ENCODE measurements around the gene SNX8. TPM values are rescaled to one million over a fixed set of nuclear protein-coding genes. Genes with fewer than 3 reads are reported as not detected.

The SNX8 gene
- total and polyA plus RNA-seq, 2 of the 4 experiments (the other 2 are of a cell fraction), result 7.7 to 55.9 TPM

DNA sequence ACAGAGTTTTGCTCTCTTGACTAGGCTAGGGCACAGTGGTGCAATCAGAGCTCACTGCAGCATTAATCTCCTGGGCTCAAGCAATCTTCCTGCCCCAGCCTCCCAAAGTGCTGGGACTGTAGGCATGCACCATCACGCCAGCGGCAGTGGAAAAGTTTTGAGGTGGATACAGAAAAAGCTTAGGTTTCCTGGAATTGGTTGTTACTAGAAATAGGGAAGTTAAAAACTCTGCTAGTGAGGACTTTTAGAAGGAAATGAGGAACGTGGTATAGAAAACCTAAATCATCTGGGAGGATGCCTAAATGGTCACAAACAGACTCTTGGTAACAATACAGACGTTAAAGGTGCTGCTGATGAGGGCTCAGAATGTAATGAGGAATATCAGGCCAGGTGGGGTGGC, 10.9 kb upstream of the SNX8 start:
- no TSS peak for BruUV-seq (replicated peaks)

More for the DNA sequence above, 10.9 kb upstream of the SNX8 start:
- H3K23ac ChIP-seq (ENCODE audit: low read depth, low read length), result no peak overlapping the region
- H3K79me1 ChIP-seq (ENCODE audit: low read depth in 1 of 2, low read length in 2 of 2), result no peaks in the 10 kb centered on the region
- no peak overlapping the region for H3K4ac ChIP-seq (ENCODE audit: low read depth, low read length)
- DNase-seq, result no peak
- no peak overlapping the region for H4K5ac ChIP-seq (ENCODE audit: low read depth, low read length)
- H3K9me1 ChIP-seq (ENCODE audit: insufficient read depth, low read length), result no peaks in the 10 kb centered on the region
- H2AK9ac ChIP-seq (replicated peaks; ENCODE audit: low read depth, low read length, poor library complexity), result no peak overlapping the region
- H3K9me3 ChIP-seq (ENCODE audit: control insufficient read depth, insufficient read depth, low read length), result no peaks in the 10 kb centered on the region
- H4K20me1 ChIP-seq (ENCODE audit: insufficient read depth, low read length), result no peaks in the 10 kb centered on the region
- TF ChIP-seq ELK1 (IDR thresholded peaks at IDR 0.05; ENCODE audit: borderline replicate concordance, low read depth, low read length) (no peak), RAD21 (IDR thresholded peaks at IDR 0.05; ENCODE audit: low read length) (no peak), MAZ (IDR thresholded peaks at IDR 0.05; ENCODE audit: borderline replicate concordance, low read depth, low read length) (no peak)
- no peak overlapping the region for H2AFZ ChIP-seq (replicated peaks; ENCODE audit: low read length, poor library complexity)
- no peak overlapping the region for H3K27ac ChIP-seq (ENCODE audit: insufficient read depth, low read length)
- no peak overlapping the region for H2BK120ac ChIP-seq (ENCODE audit: low read depth, low read length)
- H3K56ac ChIP-seq (ENCODE audit: extremely low read depth, insufficient read depth, low read length), result no peak overlapping the region
- H3K4me3 ChIP-seq (ENCODE audit: insufficient read depth, low read depth, low read length), result no peak overlapping the region
- in situ Hi-C loops (cut with MboI; ENCODE audit: low sequenced_read_pairs), result loop anchor here (10.0 kb wide), 1 partner anchor 720 kb away; no protein-coding TSS in a partner anchor
- 40% methylated on average over 1 of the region's 4 CpGs; no CpG with 5 or more reads in 1 of the 2 experiments for WGBS, 2 experiments (ENCODE audit: extremely low coverage in 2 of 2, insufficient read length in 1 of 2)
- no peak overlapping the region for H3K18ac ChIP-seq (ENCODE audit: low read depth, low read length)
- CTCF ChIA-PET, result no interaction called here
- H3K14ac ChIP-seq (replicated peaks; ENCODE audit: low read depth, low read length), result no peak overlapping the region
- H2AK5ac ChIP-seq (ENCODE audit: low read depth, low read length), result no peak overlapping the region
- H4K8ac ChIP-seq (ENCODE audit: low read depth in 2 of 2, low read length in 2 of 2), result no peak overlapping the region
- H2BK5ac ChIP-seq (ENCODE audit: low read depth, low read length, poor library complexity, severe bottlenecking), result no peak overlapping the region
- POLR2A ChIA-PET (ENCODE audit: unreplicated experiment), result interaction anchor here (0.6 kb wide), 2 partner anchors 12 to 15 kb away, joined by 3 to 5 read pairs; no protein-coding TSS in a partner anchor
- no peaks in the 10 kb centered on the region for H3K4me1 ChIP-seq (ENCODE audit: control insufficient read depth, insufficient read depth, low read length)
- ATAC-seq (ENCODE audit: low read depth), result no peak
- no peaks in the 10 kb centered on the region for H3K36me3 ChIP-seq (ENCODE audit: control insufficient read depth, insufficient read depth, low read length)
- dilution Hi-C loops (cut with HindIII; ENCODE audit: low sequenced_read_pairs, unreplicated experiment), result no loop called here
- no peak overlapping the region for H2BK15ac ChIP-seq (ENCODE audit: low read depth, low read length)
- H3K4me2 ChIP-seq (ENCODE audit: low read depth, low read length), result no peak overlapping the region
- H2BK20ac ChIP-seq (ENCODE audit: low read depth, low read length), result no peak overlapping the region
- intact Hi-C loops (cut with micrococcal nuclease), result no loop called here
- H4K91ac ChIP-seq (ENCODE audit: insufficient read depth, low read depth, low read length), result no peak overlapping the region
- no peaks in the 10 kb centered on the region for H3K27me3 ChIP-seq (ENCODE audit: control insufficient read depth, insufficient read depth, low read length)
- H3K9ac ChIP-seq (ENCODE audit: low read depth, low read length), result no peak overlapping the region

Data from IMR-90 (cell line).